OCI-LY7 (cell line): Measurements from ENCODE around the gene MT1H. TPM values are rescaled to one million over a fixed set of nuclear protein-coding genes. Genes with fewer than 3 reads are reported as not detected.
"Not testable (repeated sequence)": the region's sequence is repeated elsewhere in the genome, so short reads cannot be mapped to it uniquely, and the experiment has no call there.

Experiments
- BruUV-seq: library from RNA; stranded (reverse); fragments of 400-500 nt; replicated peaks from 2 replicates; lab custom pipeline; 2021; lab: Mats Ljungman, UMichigan
- CTCF ChIA-PET: fragments of 300-600 bp; sonication (Branson Sonifier 250); formaldehyde crosslinking; loops from one replicate; lab custom pipeline; 2022; ENCODE audit warnings: antibody characterized with exemption; ENCODE audit not compliant: unreplicated experiment; lab: Charles Lee
- POLR2A ChIA-PET: fragments of 300-600 bp; sonication (Branson Sonifier 250); formaldehyde crosslinking; loops from one replicate; lab custom pipeline; 2022; ENCODE audit warnings: antibody characterized with exemption; lab: Charles Lee
- DNase-seq: peaks from one replicate; pipeline ENCODE4 v3.0.0-alpha.2; 2015; ENCODE audit warnings: low spot score
- H2AFZ ChIP-seq: fragments of 200-600 bp; sonication (generic), shearing (Covaris generic); 2 replicates; pipeline ENCODE4 v1.6.1; 2014; ENCODE audit warnings: mild to moderate bottlenecking, antibody characterized with exemption, low read length, moderate library complexity
- H3K27ac ChIP-seq: fragments of 200-600 bp; sonication (generic); 2 replicates; pipeline ENCODE4 v1.5.1; 2014; ENCODE audit warnings: mixed run types, low read depth, mild to moderate bottlenecking, moderate library complexity, low read length, inconsistent platforms; ENCODE audit not compliant: poor library complexity, severe bottlenecking
- H3K36me3 ChIP-seq: fragments of 200-600 bp; sonication (generic); 2 replicates; pipeline ENCODE4 v1.6.1; 2014; ENCODE audit warnings: mild to moderate bottlenecking, antibody characterized with exemption, low read length, moderate library complexity, mixed read lengths; ENCODE audit not compliant: insufficient read depth
- H3K4me1 ChIP-seq: fragments of 200-600 bp; sonication (generic); 2 replicates; pipeline ENCODE4 v1.5.1; 2014; ENCODE audit warnings: mild to moderate bottlenecking, low read length; ENCODE audit not compliant: insufficient read depth, poor library complexity, severe bottlenecking
- H3K4me2 ChIP-seq: fragments of 200-600 bp; sonication (generic); 2 replicates; pipeline ENCODE4 v1.6.1; 2014; ENCODE audit warnings: mild to moderate bottlenecking, low read length
- H3K4me3 ChIP-seq: fragments of 200-600 bp; sonication (generic); 2 replicates; pipeline ENCODE4 v1.5.1; 2014; ENCODE audit warnings: mild to moderate bottlenecking, low read depth, low read length; ENCODE audit not compliant: poor library complexity, severe bottlenecking
- H3K79me2 ChIP-seq: fragments of 200-600 bp; sonication (generic); 2 replicates; pipeline ENCODE4 v1.6.1; 2016; ENCODE audit warnings: low read depth, mild to moderate bottlenecking, low read length, moderate library complexity, mixed read lengths; ENCODE audit not compliant: insufficient read depth
- H3K9me2 ChIP-seq: fragments of 200-600 bp; sonication (generic); 2 replicates; pipeline ENCODE4 v1.6.1; 2016; ENCODE audit warnings: mild to moderate bottlenecking, low read length, mixed read lengths; ENCODE audit not compliant: insufficient read depth
- H3K9me3 ChIP-seq: fragments of 200-600 bp; sonication (generic); 2 replicates; pipeline ENCODE4 v1.6.1; 2014; ENCODE audit warnings: mild to moderate bottlenecking, mixed run types, low read length, mixed read lengths
- H4K20me1 ChIP-seq: fragments of 200-600 bp; sonication (generic); 2 replicates; pipeline ENCODE4 v1.6.1; 2014; ENCODE audit warnings: mild to moderate bottlenecking, antibody characterized with exemption, low read length, moderate library complexity, mixed read lengths; ENCODE audit not compliant: insufficient read depth
- EZH2phosphoT487 ChIP-seq: fragments of 200-600 bp; sonication (generic); IDR thresholded peaks from 2 replicates; pipeline ENCODE4 v1.6.1; 2018; ENCODE audit warnings: low read depth, borderline replicate concordance, mild to moderate bottlenecking, mixed run types, antibody characterized with exemption, low read length, moderate library complexity, mixed read lengths
- intact Hi-C: fragments of 100-400 bp; cut with micrococcal nuclease; formaldehyde crosslinking; loops from one replicate; pipeline ENCODE4 v1.10.0; 2022; ENCODE audit not compliant: unreplicated experiment
- total RNA-seq, 2 experiments: library from RNA; depleted of rRNA in 1 of 2; stranded (reverse); fragments of >200 nt in 1 of 2; shearing (Covaris generic) in 1 of 2; gene quantifications; 2 replicates each; pipeline ENCODE4 v1.2.3, GENCODE V29; 2014 to 2022
- TF ChIP-seq, protein P1 (sequence below): fragments of 200-600 bp; sonication (generic); conservative IDR thresholded peaks from 2 replicates; pipeline ENCODE4 v1.5.1; 2014; ENCODE audit warnings: mild to moderate bottlenecking, antibody characterized with exemption, low read length, moderate library complexity, mixed read lengths

The MT1H gene
- total RNA-seq, 2 experiments from 2014 or later = not detected

DNA sequence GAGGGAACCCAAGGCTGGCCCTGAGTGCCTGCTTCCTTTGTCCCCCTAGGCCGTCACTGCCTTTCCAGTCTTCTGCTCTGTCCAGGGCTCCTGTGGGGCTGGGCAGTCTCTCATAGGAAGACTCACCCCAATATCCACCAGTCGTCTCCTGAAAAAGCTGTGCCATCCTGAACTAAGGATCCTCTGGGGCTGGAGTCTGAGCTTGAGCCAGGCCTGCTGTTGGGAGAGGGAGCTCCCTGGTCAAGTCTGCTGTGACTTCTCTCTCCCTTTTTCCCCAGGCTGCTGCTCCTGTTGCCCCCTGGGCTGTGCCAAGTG is 963 bp downstream of the MT1H start:
- POLR2A ChIA-PET = interaction anchor here (0.6 kb wide), 1 partner anchor 51 kb away, joined by 3 read pairs; no protein-coding TSS in a partner anchor
- Histone ChIP-seq H3K4me1 (no peaks in the 10 kb centered on the region), H3K27ac (no peak overlapping the region), H3K9me2 (no peaks in the 10 kb centered on the region), H3K9me3 (no peaks in the 10 kb centered on the region), H3K4me3 (no peak overlapping the region), H3K4me2 (no peak overlapping the region), H4K20me1 (no peaks in the 10 kb centered on the region), H2AFZ (no peak overlapping the region), H3K79me2 (no peaks in the 10 kb centered on the region), H3K36me3 (no peaks in the 10 kb centered on the region)
- no TSS peak for BruUV-seq
- no peak for TF ChIP-seq EZH2phosphoT487
- TF ChIP-seq, protein P1, sequence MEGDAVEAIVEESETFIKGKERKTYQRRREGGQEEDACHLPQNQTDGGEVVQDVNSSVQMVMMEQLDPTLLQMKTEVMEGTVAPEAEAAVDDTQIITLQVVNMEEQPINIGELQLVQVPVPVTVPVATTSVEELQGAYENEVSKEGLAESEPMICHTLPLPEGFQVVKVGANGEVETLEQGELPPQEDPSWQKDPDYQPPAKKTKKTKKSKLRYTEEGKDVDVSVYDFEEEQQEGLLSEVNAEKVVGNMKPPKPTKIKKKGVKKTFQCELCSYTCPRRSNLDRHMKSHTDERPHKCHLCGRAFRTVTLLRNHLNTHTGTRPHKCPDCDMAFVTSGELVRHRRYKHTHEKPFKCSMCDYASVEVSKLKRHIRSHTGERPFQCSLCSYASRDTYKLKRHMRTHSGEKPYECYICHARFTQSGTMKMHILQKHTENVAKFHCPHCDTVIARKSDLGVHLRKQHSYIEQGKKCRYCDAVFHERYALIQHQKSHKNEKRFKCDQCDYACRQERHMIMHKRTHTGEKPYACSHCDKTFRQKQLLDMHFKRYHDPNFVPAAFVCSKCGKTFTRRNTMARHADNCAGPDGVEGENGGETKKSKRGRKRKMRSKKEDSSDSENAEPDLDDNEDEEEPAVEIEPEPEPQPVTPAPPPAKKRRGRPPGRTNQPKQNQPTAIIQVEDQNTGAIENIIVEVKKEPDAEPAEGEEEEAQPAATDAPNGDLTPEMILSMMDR = no peak
- intact Hi-C loops = no loop called here
- CTCF ChIA-PET = no interaction called here
- DNase-seq = no peak

DNA sequence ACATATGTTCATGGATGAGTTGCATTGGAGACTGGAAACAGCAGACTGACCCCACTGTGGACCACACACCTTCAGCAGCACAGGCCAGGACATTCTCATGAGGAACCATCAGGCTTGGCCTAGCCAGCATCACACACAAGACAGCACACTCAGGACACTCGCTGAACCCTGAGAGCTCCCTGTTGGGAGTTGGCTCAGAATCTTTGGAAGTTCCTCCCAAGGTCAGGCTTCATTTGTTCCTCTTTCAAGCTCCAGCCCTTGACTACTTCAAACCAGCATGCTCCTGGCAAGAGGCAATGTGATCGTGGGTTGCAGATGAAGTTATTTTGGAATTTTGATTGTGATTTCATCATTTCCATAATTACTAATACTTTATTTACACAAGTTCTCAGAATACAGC is 2.1 kb downstream of the MT1H start:
- H3K79me2 ChIP-seq, H3K36me3 ChIP-seq, H3K27ac ChIP-seq, intact Hi-C loops, CTCF ChIA-PET, H3K4me1 ChIP-seq, H3K9me3 ChIP-seq, POLR2A ChIA-PET, H3K4me2 ChIP-seq, H3K9me2 ChIP-seq, DNase-seq, H4K20me1 ChIP-seq, H3K4me3 ChIP-seq, BruUV-seq, H2AFZ ChIP-seq: not testable (repeated sequence)

DNA sequence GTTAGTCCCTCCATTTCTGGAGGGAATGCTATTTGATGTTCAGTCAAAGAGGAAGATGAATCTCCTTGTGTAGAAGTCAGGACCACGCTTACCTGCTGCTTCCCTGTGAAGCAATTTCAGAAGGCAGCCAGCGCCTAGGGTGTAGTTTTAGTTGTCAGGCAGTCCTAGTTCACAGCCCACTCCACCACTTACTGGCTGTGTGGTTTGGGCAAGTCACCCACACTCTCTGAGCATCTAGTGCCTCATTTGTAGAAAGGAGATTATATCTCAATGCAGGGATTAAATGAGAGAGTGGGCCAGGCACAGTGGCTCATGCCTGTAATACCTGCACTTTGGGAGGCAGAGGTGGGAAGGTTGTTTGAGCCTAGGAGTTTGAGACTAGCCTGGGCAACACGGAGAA is 2.6 kb downstream of the MT1H start:
- H3K27ac ChIP-seq, H3K9me3 ChIP-seq, H3K36me3 ChIP-seq, DNase-seq, intact Hi-C loops, H3K4me2 ChIP-seq, H3K4me1 ChIP-seq, H2AFZ ChIP-seq, H3K4me3 ChIP-seq, H4K20me1 ChIP-seq, CTCF ChIA-PET, H3K9me2 ChIP-seq, H3K79me2 ChIP-seq, BruUV-seq: not testable (repeated sequence)
- POLR2A ChIA-PET = interaction anchor here (0.7 kb wide), 1 partner anchor 28 kb away, joined by 4 read pairs; no protein-coding TSS in a partner anchor
